Progenitor cell of endocrine pancreas (in vitro differentiated cells): ENCODE results near the gene ERC1. TPM values are rescaled to one million over a fixed set of nuclear protein-coding genes. Genes with fewer than 3 reads are reported as not detected.

ENCODE experiments used
- DNase-seq: peaks from one replicate; pipeline ENCODE4 v3.0.0; 2021; ENCODE audit warnings: low spot score; ENCODE audit not compliant: unreplicated experiment
- H3K27ac Mint-ChIP-seq: 2 replicates; pipeline ENCODE4 v1.8.0; 2021; ENCODE audit warnings: mild to moderate bottlenecking, moderate library complexity, mixed read lengths
- H3K27me3 Mint-ChIP-seq: 2 replicates; pipeline ENCODE4 v1.8.0; 2021; ENCODE audit warnings: mixed read lengths
- H3K36me3 Mint-ChIP-seq: 2 replicates; pipeline ENCODE4 v1.8.0; 2022; ENCODE audit warnings: mixed read lengths; ENCODE audit not compliant: insufficient read depth
- H3K4me1 Mint-ChIP-seq: 2 replicates; pipeline ENCODE4 v1.8.0; 2021; ENCODE audit warnings: low read depth, mixed read lengths
- H3K4me3 Mint-ChIP-seq: 2 replicates; pipeline ENCODE4 v1.8.0; 2021; ENCODE audit warnings: low read depth, mild to moderate bottlenecking, moderate library complexity, mixed read lengths
- H3K9me3 Mint-ChIP-seq: 2 replicates; pipeline ENCODE4 v1.8.0; 2021; ENCODE audit warnings: low read depth, mixed read lengths
- total RNA-seq: library from RNA; stranded (reverse); gene quantifications from 2 replicates; pipeline ENCODE4 v1.2.1, GENCODE V29; 2021
- TF ChIP-seq, protein P1 (sequence below): fragments of 200-600 bp; sonication (generic); IDR thresholded peaks from one replicate; pipeline ENCODE4 v1.5.0; 2021; ENCODE audit warnings: antibody characterized with exemption, mild to moderate bottlenecking; ENCODE audit not compliant: unreplicated experiment

The ERC1 gene
- total RNA-seq, 1 donor from 2014 or later = 146 TPM

DNA sequence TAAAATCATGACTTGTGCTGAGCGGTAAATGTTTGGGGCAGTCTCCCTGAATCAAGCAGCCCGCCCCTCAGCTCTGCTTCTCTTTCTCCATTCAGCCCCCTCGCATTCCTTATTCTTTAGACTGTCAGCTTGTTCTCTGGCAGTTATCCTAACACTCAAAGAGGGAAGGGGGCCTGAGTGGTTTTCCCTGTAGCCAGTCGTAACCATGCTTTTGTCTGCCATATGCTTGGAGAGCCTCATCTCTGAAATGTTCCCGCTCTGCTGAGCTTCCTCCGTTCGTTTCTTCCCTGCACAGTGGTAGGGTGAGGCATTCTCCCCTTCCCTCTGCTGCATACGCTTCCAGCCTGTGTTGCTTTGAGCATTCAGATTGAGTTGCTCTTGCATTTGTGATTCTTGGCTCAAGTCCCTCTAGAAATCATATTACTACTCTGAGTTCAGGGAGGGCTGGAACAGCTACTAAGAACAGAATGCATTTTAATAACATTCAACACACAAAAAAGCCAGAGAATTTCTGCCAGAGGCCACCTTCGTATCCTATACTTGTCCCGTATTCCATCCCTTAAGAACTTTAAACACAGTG lies 483.6 kb downstream of the ERC1 start:
- Mint-ChIP-seq H3K4me3 (no peak overlapping the region), H3K27ac (no peak overlapping the region), H3K36me3 (peaks cover 7% of the 10 kb centered on the region), H3K27me3 (no peaks in the 10 kb centered on the region), H3K9me3 (no peaks in the 10 kb centered on the region), H3K4me1 (no peaks in the 10 kb centered on the region)
- TF ChIP-seq, protein P1, sequence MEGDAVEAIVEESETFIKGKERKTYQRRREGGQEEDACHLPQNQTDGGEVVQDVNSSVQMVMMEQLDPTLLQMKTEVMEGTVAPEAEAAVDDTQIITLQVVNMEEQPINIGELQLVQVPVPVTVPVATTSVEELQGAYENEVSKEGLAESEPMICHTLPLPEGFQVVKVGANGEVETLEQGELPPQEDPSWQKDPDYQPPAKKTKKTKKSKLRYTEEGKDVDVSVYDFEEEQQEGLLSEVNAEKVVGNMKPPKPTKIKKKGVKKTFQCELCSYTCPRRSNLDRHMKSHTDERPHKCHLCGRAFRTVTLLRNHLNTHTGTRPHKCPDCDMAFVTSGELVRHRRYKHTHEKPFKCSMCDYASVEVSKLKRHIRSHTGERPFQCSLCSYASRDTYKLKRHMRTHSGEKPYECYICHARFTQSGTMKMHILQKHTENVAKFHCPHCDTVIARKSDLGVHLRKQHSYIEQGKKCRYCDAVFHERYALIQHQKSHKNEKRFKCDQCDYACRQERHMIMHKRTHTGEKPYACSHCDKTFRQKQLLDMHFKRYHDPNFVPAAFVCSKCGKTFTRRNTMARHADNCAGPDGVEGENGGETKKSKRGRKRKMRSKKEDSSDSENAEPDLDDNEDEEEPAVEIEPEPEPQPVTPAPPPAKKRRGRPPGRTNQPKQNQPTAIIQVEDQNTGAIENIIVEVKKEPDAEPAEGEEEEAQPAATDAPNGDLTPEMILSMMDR = no peak
- DNase-seq = no peak

GRCh38 chr12:1479645-1480044 lies 488.6 kb downstream of the ERC1 start:
- Mint-ChIP-seq H3K36me3 (peaks cover 5% of the 10 kb centered on the region), H3K9me3 (no peaks in the 10 kb centered on the region), H3K4me3 (no peak overlapping the region), H3K4me1 (no peaks in the 10 kb centered on the region), H3K27me3 (no peaks in the 10 kb centered on the region), H3K27ac (no peak overlapping the region)
- no peak for DNase-seq
- TF ChIP-seq, protein P1 = no peak

DNA sequence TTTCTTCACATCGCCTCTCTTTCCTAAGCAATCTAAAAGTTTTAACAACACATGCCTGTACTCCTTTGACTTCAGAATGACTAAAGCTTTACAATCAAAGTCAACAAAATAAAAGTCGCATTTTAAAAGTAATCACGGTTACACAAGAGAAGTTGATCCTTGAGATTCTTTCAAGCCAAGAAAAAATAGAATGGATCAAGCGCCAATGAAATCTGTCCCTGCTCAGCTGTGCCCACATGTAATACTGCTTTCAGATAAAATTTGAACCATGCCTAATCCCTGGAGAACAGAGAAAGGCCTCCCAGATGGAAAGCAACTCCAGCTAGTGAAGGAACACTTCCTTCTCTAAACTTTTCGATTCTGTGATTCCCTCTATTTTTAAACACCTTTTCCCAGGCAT lies 490.3 kb downstream of the ERC1 start:
- Mint-ChIP-seq H3K27ac (no peak overlapping the region), H3K4me3 (no peak overlapping the region), H3K4me1 (no peaks in the 10 kb centered on the region), H3K27me3 (no peaks in the 10 kb centered on the region), H3K9me3 (no peaks in the 10 kb centered on the region), H3K36me3 (peaks cover 8% of the 10 kb centered on the region)
- TF ChIP-seq, protein P1 = no peak
- no peak for DNase-seq

- Mint-ChIP-seq H3K36me3 (peaks cover 8% of the 10 kb centered on the region), H3K27me3 (no peaks in the 10 kb centered on the region)
- no peak for DNase-seq
Observed at GRCh38 chr12:1481906-1482305, 490.9 kb downstream of the ERC1 start.

GRCh38 chr12:1488908-1489381 lies 497.9 kb downstream of the ERC1 start:
- Mint-ChIP-seq H3K4me3 (no peak overlapping the region), H3K9me3 (no peaks in the 10 kb centered on the region), H3K36me3 (peaks cover 36% of the 10 kb centered on the region), H3K4me1 (no peaks in the 10 kb centered on the region), H3K27ac (peak overlapping the region; percentile 10), H3K27me3 (no peaks in the 10 kb centered on the region)
- DNase-seq = no peak
- TF ChIP-seq, protein P1 = no peak

More at GRCh38 chr12:1481906-1482305, 490.9 kb downstream of the ERC1 start:
- TF ChIP-seq, protein P1 = no peak
- Mint-ChIP-seq H3K27ac (no peak overlapping the region), H3K4me1 (no peaks in the 10 kb centered on the region), H3K4me3 (no peak overlapping the region), H3K9me3 (no peaks in the 10 kb centered on the region)
